Measurements from ENCODE around the gene HNF4A.
A peak's percentile ranks its signal among the peaks of the same experiment; 100 is the strongest.

DNA sequence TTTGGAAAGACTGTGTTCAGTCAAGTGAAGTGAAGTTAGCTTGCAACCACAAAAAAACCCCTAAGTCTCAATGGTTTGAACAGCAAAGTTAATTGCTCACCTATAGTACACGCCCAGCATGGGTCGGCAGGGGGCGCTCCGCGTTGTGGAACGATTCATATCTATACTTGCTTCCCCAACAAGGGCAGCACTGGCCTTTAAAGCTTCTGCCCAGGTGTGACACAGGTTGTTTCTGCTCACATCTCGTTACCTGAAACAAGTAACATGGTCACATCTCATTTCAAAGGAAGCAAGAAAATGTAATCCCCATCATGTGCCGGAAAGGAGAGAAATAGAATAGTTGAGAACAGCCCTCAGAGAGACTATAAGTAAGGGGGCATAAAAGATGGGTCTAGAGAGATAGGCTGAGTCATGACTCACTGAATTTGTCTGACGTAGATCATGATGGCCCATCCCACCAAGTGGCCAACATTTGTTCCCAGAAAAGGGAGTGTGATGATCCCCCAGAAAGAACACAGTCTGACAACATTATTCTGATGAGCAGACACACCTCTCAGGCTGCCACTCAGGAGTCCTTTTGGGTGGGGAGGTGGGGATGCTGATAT is 29.0 kb downstream of the HNF4A start:
- TF ChIP-seq, protein P1, sequence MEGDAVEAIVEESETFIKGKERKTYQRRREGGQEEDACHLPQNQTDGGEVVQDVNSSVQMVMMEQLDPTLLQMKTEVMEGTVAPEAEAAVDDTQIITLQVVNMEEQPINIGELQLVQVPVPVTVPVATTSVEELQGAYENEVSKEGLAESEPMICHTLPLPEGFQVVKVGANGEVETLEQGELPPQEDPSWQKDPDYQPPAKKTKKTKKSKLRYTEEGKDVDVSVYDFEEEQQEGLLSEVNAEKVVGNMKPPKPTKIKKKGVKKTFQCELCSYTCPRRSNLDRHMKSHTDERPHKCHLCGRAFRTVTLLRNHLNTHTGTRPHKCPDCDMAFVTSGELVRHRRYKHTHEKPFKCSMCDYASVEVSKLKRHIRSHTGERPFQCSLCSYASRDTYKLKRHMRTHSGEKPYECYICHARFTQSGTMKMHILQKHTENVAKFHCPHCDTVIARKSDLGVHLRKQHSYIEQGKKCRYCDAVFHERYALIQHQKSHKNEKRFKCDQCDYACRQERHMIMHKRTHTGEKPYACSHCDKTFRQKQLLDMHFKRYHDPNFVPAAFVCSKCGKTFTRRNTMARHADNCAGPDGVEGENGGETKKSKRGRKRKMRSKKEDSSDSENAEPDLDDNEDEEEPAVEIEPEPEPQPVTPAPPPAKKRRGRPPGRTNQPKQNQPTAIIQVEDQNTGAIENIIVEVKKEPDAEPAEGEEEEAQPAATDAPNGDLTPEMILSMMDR (IDR thresholded peaks at IDR 0.05; ENCODE audit: low read length) = peak; percentile 97
- TF ChIP-seq EZH2 (IDR thresholded peaks at IDR 0.05; ENCODE audit: borderline replicate concordance, low read length) = no peak

Measured in OCI-LY1 (cell line).